CD4-positive, alpha-beta T cell treated with Interleukin-17A for 1 hour (primary cell): ENCODE results near the gene MIDN.
"Not testable (repeated sequence)": the region's sequence is repeated elsewhere in the genome, so short reads cannot be mapped to it uniquely, and the experiment has no call there.

Experiments
- DNase-seq: peaks from one replicate; pipeline ENCODE4 v3.0.0-alpha.2; 2020

MIDN gene

GRCh38 chr19:1246265-1247087 lies 1.9 kb upstream of the MIDN start:
- not testable (repeated sequence) for DNase-seq

- no peak for DNase-seq
These were observed 640 bp upstream of the MIDN start for GRCh38 chr19:1247748-1248138.

- no peak for DNase-seq
These were observed 459 bp downstream of the MIDN start for GRCh38 chr19:1248786-1249297.

GRCh38 chr19:1249298-1249989 lies 1.1 kb downstream of the MIDN start:
- DNase-seq: peak; percentile 94

DNA sequence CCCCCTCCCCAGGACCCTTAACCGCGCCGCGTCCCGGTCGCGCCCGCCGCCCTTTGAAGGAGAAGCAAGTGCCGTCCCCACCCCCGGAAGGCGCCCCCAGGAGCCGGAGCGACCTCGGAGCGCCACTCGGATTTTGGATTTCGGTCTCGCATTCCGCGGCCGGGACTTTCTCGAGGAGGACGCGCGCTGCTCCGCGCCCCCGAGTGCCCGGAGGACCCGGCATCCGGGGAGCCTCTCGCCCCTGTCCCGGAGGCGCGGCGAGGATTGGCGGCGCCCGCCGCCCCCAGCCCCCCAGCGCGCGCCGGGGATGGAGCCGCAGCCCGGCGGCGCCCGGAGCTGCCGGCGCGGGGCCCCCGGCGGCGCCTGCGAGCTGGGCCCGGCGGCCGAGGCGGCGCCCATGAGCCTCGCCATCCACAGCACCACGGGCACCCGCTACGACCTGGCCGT lies 1.6 kb downstream of the MIDN start:
- no peak for DNase-seq

DNA sequence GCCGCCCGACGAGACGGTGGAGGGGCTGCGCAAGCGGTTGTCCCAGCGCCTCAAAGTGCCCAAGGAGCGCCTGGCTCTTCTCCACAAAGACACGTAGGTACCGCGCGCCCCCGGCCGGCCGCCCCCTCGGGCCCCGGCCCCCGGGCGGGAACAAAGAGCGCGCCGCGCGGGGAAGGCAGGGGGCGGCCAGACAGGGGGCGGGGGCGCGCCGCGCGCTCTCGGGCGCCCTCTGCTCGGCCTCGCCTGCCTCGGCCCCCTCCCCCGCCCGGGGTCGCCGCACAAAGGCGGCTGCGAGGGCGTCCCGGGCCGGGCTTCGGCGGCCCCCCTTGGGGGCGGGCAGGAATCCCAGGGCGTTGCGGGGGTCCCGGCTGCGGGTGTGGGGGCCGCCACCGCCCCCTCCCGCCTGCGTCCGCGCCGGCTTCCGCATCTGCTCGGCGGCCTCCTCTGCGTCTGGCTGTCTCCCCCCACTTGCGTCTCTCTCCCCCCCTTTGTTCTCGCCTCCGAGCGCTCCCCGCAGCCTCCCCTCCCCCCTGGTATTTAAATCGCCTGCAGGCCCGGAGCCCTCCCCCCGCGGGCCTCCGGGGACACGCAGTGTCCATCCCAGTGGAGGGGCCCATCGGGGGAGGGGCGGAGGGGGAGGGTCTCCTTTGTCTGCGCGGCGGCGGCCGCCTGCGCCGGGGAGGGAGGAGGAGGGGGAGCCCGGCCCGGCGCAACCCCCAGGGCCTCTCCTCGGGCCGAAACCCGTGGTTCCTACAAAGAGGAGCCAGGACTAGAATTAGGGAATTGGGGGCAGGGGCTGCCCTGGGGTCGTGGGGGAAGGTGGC lies 2.3 kb downstream of the MIDN start:
- peak; percentile 71 for DNase-seq

- DNase-seq: peak; percentile 67
These were observed 3.2 kb downstream of the MIDN start for GRCh38 chr19:1251330-1252220.

DNA sequence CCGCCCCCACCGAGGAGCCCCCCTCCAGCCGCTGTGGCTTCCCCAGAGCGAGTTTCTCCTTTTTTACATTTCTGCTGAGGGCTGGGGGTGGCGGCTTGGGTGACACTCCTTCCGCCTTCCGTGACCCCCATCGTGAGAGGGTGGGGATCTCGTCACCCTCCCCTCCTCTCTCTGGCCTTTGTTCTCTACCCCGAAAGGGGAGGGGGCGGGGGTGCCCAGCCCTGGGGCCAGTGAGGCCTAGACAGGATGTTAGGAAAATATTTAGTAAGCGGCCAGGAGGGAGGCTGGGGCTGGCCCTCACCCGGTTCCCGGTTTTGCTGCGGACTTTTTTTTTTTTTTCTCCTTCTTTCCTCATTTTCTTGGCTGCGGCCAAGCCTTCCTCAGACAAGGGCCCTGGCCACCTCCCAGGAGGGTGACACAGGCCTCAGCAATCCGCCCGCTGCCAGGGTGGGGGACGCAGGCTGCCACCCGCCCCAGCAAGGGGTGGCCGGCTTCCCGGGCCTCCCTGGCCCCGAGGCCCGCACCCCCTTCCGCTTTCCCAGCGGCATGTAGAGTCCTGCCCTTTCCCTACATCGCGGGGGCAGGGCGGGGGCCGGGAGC lies 3.9 kb downstream of the MIDN start:
- DNase-seq: peak; percentile 86

- peak; percentile 85 for DNase-seq
These were observed 4.6 kb downstream of the MIDN start for GRCh38 chr19:1252821-1253513.

DNA sequence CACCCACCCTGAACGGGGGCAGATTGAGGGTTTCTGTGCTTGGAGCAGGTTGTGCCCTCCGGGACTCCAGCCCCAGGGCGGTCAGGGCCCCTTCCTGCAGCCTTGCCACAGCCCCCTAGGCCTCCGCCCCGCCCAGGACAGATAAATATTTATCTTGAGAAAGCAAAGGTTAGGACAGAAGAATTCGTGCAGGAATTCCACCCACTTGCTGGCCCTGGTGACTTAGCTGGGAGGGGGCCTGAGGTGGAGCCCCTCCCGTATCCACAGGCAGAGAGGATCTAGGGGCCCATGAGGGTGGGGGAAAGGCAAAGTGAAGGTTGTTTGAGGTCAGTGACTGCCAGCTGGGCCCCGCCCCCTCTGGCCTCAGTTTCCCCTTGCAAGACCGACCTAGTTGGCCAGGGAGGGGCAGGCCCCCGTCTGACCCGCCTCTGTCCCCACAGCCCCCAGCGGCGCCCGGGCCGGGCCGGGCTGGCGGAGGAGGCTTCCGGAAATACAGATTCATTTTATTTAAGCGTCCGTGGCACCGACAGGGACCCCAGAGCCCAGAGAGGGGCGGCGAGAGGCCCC lies 5.2 kb downstream of the MIDN start:
- DNase-seq: no peak

DNA sequence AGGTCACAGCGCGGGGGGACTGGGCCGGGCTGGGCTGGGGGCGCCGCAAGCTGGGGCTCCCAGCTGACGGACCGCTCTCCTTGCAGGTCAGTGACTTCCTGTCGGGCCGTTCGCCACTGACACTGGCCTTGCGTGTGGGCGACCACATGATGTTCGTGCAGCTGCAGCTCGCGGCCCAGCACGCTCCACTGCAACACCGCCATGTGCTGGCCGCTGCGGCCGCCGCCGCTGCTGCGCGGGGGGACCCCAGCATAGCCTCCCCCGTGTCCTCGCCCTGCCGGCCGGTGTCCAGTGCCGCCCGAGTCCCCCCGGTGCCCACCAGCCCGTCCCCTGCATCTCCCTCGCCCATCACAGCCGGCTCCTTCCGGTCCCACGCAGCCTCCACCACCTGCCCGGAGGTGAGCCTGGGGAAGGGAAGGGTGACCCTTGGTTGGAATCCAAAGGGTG lies 5.7 kb downstream of the MIDN start:
- no peak for DNase-seq

- no peak for DNase-seq
These were observed 6.3 kb downstream of the MIDN start for GRCh38 chr19:1254530-1255185.

- no peak for DNase-seq
These were observed 7.1 kb downstream of the MIDN start for GRCh38 chr19:1255186-1256161.

- DNase-seq: no peak
These were observed 8.5 kb downstream of the MIDN start for GRCh38 chr19:1256646-1257474.

DNA sequence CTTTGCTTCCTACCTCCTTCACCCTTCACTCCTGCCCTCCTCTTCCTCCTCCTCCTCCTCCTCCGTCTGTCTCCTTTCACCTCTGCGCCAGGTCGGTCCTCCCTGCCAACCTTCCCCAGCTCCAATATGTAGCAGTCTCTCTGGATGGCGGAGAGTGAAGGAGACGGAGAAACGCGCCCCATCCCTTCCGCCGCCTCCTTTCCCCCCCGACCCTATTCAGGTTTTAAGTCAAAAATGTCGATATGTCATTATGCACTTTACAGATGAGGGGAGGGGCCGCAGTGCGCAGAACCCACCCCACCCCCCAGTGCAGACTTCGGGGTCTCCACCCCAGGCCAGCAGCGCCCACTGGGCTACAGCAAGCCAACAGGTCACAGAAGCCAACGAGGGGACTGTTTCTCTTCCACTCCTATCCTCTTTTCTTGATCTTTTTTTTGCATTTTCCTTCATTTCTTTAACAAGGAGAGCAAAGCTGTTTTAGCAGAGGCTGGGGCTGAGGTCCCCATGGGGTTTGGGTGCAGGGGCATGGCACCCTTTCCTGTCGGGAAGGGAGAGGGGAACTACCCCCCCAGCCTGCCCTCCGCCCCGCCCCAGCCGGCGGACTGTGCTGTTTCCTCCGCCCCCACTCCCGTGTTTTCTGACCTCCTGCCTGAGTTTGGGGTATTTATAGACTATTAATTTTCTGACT lies 9.2 kb downstream of the MIDN start:
- DNase-seq: no peak

DNA sequence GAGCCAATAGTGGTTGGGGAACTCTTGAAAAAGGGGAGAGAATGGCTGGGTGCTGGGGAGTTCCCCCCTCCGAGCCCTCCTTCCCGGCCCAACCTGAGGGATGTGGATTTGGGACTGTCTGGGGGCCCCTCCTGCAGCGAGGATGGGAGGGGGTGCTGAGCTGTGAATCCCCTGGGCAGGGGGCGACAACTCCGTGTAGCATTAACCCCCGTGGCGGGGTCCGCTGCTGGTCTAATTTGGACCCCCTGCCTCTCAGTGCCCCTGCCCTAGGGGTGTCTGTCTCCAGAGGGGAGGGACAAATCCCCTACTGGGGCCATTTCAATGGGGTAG lies 9.7 kb downstream of the MIDN start:
- DNase-seq: no peak

GRCh38 chr19:1258707-1259205 lies 10.4 kb downstream of the MIDN start:
- no peak for DNase-seq
